ENCODE results near the gene TBL2.
"Not testable (repeated sequence)": the region's sequence is repeated elsewhere in the genome, so short reads cannot be mapped to it uniquely, and the experiment has no call there.

DNA sequence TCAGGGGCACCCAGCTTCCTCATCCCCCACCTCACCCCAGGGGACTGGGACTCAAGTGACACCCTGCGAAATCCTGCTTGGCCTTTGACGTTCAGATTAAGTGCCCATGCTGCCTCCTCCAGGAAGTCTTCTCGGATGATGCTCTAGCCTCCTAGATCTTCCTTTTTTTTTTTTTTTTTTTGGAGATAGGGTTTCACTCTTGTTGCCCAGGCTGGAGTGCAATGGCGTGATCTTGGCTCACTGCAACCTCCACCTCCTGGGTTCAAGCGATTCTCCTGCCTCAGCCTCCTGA lies 29.3 kb upstream of the TBL2 start:
- not testable (repeated sequence) for TF ChIP-seq MYNN (tag by site-specific recombination; IDR thresholded peaks at IDR 0.05; ENCODE audit: borderline replicate concordance); ZNF221 (tag by site-specific recombination; IDR thresholded peaks at IDR 0.05; ENCODE audit: borderline replicate concordance); ZNF423 (tag by site-specific recombination; IDR thresholded peaks at IDR 0.05); ZBTB7A (tag by site-specific recombination; IDR thresholded peaks at IDR 0.05; ENCODE audit: low read depth); YY1 (tag by site-specific recombination; IDR thresholded peaks at IDR 0.05); REPIN1 (tag by site-specific recombination; IDR thresholded peaks at IDR 0.05; ENCODE audit: low read depth)
- TF ChIP-seq, protein P1, sequence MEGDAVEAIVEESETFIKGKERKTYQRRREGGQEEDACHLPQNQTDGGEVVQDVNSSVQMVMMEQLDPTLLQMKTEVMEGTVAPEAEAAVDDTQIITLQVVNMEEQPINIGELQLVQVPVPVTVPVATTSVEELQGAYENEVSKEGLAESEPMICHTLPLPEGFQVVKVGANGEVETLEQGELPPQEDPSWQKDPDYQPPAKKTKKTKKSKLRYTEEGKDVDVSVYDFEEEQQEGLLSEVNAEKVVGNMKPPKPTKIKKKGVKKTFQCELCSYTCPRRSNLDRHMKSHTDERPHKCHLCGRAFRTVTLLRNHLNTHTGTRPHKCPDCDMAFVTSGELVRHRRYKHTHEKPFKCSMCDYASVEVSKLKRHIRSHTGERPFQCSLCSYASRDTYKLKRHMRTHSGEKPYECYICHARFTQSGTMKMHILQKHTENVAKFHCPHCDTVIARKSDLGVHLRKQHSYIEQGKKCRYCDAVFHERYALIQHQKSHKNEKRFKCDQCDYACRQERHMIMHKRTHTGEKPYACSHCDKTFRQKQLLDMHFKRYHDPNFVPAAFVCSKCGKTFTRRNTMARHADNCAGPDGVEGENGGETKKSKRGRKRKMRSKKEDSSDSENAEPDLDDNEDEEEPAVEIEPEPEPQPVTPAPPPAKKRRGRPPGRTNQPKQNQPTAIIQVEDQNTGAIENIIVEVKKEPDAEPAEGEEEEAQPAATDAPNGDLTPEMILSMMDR (tag by site-specific recombination; IDR thresholded peaks at IDR 0.05) = not testable (repeated sequence)
- TF ChIP-seq, protein P2, sequence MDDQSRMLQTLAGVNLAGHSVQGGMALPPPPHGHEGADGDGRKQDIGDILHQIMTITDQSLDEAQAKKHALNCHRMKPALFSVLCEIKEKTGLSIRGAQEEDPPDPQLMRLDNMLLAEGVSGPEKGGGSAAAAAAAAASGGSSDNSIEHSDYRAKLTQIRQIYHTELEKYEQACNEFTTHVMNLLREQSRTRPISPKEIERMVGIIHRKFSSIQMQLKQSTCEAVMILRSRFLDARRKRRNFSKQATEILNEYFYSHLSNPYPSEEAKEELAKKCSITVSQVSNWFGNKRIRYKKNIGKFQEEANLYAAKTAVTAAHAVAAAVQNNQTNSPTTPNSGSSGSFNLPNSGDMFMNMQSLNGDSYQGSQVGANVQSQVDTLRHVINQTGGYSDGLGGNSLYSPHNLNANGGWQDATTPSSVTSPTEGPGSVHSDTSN (CRISPR knock-in tag; IDR thresholded peaks at IDR 0.05) = not testable (repeated sequence)
